ENCODE results near the gene FBXO21.
A peak's percentile ranks its signal among the peaks of the same experiment; 100 is the strongest.
"Not testable (repeated sequence)": the region's sequence is repeated elsewhere in the genome, so short reads cannot be mapped to it uniquely, and the experiment has no call there.

The FBXO21 gene

DNA sequence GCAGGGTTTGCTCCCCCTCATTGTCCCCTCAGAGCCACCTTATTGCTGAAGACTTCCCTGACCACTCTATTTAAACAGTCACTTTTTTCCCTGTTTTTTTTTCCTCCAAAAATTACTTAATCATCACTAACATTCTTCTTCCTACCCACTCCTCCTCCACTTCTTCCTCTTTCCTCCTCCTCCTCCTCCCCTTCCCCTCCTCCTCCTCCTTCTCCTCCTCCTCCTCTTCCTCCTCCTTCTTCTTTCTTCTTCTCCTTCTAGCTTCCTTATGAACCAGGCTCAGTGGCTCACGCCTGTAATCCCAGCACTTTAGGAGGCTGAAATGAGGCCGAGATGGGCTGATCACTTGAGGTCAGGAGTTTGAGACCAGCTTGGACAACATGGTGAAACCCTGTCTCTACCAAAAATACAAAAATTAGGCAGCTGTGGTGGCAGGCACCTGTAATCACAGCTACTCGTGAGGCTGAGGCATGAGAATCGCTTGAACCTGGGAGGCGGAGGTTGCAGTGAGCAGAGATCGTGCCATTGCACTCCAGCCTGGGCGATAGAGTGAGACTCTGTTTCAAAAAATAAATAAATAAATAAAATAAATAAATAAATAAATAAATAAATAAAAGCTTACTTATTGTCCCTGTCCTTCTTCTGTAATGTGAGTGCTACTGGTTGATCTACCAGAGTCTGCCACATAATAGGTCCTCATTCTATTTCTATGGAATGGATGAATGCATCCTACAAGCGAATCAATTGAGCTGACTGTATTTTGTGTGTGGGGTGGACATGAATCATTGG, 9.9 kb upstream of the FBXO21 start:
- not testable (repeated sequence) for DNase-seq

DNA sequence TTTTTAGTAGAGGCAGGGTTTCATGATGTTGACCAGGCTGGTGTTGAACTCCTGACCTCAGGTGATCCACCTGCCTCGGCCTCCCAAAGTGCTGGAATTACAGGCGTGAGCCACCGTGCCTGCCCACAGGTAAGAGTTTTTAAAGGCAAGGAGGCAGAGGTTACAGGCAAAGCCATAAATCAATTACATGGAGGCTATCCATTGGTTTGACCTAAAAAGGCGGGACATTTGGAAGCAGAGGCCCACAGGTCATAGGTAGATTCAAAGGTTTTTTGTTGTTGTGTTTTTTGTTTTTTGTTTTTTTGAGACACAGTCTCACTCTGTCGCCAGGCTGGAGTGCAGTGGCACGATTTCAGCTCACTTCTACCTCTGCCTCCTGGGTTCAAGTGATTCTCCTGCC, 6.1 kb upstream of the FBXO21 start:
- not testable (repeated sequence) for DNase-seq

DNA sequence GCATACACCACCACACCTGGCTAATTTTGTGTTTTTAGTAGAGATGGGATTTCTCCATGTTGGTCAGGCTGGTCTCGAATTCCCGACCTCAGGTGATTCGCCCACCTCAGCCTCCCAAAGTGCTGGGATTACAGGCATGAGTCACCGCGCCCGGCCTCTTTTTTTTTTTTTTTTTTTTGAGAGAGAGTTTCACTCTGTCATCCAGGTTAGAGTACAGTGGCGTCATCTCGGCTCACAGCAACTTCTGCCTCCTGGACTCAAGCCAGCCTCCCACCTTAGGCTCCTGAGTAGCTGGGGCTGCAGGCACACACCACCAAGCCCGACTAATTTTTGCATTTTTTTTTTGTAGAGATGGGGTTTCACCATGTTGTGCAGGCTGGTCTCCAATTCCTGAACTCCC, 4.8 kb upstream of the FBXO21 start:
- DNase-seq = not testable (repeated sequence)

DNA sequence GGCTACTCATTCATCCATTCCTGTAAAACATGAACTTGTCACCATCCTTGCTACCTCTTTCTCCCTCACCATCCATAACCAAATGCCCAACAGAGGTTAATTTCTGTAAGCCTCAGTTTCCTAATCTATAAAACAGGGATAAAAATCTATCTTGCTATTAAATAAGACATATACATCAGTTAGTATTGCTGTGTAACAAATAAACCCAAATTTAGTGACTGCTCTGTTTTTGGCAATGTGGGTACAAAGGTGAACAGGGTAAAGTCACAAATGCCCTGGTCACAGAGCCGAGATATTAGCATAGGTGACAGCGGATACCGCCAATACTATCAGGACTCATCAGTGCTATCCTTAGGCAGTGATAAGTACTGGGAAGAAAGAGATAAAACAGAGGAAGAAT, 3.6 kb upstream of the FBXO21 start:
- no peak for DNase-seq

DNA sequence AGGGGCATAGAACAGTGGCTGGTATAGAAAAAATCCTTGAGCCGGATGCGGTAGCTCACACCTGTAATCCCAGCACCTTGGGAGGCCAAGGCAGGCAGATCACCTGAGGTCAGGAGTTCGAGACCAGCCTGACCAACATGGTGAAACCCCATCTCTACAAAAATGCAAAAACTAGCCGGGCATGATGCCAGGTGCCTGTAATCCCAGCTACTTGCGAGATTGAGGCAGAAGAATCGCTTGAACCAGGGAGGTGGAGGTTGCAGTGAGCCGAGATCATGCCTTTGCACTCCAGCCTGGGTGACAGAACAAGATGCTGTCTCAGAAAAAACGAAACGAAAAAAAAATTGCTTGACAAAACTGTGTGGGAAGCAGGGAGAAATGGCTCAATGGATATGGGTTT, 2.3 kb upstream of the FBXO21 start:
- DNase-seq = not testable (repeated sequence)

DNA sequence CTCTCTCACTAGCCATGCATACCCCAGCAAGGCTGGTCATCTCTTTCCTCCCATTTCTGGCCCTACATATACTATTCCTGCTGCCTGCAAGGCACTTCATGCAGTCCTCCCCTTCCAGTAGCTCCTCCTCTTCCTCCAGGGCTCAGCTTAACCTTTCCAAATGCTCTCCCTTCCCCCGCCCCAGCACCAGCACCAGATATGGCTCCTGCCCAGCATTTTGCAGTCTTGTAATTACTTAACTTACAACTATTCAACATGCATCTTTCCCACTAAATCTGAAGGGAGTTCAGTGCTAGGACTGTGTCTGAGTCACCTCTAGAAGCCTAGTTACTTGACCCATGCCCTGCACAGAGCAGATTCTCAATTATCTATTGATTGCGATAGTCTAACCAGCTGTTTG, 1.8 kb upstream of the FBXO21 start:
- no peak for DNase-seq

DNA sequence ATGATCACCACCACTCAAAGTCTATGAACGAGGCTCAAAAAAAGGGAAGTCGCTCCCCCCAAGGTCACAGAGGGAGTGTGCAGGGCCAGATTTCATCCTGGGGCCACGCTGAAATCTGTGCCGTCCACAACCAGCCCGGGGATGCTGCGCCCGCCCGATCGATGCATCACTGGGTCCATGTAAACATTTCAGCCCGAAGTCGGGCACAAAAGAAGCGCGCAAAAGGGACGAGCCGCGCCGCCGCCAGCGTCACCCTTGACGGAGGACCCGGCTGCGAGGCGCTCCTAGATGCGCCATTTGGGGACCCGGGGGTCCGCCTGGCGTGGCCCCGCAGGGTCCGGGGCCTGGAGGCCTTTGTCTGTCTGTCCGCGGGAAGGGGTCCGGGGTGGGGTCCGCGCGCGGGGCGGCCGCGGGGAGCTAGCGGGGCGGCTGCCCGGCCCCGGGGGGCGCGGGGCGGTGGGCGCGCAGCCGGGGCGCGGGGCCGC, 503 bp downstream of the FBXO21 start:
- DNase-seq = peak; percentile 58

DNA sequence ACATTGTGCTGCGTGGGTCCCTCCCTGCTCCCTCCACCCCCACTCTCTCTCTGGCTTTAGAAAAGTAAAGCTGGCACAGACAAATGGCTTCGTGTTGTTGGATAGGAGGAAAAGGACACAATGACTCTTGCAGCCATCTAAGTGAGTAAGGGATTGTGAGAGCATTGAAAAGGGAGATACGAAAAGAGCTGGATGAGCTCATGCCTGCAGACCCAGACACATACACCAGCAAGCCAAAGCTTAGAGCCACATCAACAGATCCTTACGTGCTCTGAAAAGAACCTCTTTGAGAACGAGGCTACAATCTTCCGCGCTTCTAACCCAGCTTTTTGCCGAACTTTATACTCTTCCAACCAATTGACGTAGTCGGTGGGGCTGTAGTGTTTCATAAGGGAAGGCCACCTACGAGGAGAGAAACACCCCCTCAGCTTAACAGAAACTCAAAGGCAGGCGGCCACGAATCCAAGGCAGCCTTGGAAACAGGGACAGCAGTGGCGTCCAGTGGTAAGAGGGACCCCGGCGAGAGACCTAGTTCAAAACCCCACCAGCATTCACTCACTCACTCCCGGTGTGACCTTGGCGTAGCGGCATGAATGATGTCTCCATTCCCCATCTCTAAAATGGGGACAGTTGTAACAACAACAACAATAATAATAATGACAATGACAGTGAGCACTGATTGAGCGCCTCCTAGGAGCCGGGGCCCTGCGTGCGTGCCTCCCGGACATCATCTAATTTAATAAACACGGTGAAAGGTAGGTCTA, 1.1 kb downstream of the FBXO21 start:
- no peak for DNase-seq

DNA sequence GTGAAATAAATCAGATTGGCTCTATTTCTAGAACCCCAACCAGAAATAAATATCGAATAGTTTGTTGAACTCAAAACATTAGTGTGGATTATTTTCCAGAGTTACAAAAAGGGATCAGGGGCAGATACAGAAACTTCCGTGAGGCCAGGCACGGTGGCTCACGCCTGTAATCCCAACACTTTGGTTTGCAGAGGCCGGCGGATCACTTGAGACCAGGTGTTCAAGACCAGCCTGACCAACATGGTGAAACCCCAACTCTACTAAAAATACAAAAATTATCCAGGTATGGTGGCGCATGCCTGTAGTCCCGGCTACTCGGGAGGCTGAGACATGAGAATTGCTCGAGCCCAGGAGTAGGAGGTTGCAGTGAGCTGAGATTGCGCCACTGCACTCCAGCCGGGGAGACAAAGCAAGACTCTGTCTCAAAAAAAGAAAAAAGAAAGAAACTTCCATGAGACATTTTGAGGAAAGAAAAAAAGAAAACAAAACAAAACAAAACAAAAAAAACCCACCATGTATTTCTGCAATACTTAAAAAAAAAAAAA, 2.1 kb downstream of the FBXO21 start:
- no peak for DNase-seq

DNA sequence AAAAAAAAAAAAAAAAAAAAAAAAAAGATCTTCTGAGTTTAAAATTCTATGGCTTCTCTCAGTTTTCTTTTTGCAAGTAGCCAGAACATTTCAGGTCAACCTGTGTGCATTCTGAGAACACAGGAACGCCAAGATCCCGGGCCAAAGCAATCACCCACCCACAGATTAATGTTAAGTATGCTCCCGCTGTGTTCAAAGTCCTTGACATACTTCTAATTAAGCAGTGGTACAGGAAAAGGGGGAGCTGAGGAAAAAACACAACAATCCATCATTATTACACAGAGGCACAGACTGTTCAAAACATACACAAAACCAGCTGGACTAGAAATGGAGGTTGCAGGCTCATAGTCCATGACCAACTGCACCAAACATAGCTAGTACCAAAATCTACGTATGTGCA, 2.8 kb downstream of the FBXO21 start:
- no peak for DNase-seq

DNA sequence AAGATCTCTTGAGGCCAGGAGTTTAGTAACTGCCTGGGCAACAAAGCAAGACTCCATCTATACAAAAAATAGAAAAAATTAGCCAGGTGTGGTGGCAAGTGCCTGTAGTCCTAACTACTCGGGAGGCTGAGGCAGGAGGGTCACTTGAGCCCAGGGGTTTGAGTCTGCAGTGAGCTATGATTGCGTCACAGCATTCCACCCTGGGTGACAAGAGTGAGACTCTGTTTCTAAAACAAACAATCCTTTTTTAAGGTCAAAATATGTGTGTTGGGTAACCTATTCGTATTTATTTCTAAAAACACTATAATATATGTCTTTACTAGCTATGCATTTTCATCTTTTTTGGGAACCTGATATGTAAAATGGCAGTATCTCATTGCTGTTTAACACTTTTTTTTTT, 7.4 kb downstream of the FBXO21 start:
- DNase-seq = no peak

DNA sequence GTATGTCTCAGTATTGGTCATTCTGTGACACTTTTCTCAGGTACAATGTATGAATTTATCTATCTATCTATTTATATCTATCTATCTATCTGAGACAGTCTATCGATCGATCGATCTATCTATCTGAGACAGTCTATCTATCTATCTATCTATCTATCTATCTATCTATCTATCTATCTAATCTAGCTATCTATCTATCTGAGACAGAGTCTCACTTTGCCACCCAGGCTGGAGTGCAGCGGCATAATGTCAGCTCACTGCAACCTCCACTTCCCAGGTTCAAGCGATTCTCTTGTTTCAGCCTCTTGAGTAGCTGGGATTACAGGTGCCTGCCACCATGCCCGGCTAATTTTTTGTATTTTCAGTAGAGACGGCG, 8.8 kb downstream of the FBXO21 start:
- not testable (repeated sequence) for DNase-seq

DNA sequence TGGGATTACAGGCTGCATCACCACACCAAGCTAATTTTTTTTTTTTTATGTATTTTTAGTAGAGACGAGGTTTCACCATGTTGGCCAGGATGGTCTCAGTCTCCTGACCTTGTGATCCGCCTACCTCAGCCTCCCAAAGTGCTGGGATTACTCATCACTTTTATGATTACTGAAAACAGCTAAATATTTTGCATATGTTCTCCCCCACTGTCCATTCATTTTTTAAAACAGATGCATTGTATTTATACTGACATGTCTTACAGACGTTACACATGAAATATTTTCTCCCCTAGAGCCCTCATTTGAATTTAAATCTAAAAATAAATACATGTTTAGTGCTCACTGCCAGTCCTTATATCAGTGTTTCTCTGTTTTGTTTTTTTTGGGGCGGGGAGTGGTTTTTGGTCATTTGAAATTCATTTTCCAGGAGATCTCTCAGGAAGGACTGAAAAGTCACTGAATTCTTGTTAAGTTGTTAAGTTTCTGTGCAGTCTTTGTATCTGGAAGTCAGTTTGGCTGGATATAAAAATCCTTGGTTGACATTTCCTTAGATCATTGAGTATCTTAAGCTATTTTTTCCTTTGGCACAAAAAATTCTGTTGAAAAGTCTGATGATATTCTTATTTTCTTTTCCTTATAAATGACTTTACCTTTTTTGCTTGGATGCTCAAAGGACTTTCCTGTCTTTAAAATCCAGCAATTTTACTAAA, 9.4 kb downstream of the FBXO21 start:
- no peak for DNase-seq

DNA sequence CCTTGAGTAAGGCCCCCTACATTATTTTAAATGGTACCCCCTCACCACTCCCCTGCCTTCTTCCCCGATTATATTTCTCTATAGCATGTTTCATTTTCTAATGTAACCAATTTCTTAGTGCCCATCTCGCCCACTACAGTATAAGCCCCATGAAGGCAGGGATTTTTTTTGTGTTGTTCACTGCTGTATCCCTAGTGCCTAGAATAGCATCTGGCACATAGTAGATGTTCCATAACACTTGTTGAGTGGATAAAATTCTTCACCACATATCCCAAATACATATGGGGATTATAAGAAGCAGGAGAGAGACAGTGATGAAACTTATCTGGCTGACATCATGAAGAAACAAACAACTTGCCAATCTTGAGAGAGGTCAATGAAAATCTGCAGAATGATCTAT, 11.5 kb downstream of the FBXO21 start:
- no peak for DNase-seq

DNA sequence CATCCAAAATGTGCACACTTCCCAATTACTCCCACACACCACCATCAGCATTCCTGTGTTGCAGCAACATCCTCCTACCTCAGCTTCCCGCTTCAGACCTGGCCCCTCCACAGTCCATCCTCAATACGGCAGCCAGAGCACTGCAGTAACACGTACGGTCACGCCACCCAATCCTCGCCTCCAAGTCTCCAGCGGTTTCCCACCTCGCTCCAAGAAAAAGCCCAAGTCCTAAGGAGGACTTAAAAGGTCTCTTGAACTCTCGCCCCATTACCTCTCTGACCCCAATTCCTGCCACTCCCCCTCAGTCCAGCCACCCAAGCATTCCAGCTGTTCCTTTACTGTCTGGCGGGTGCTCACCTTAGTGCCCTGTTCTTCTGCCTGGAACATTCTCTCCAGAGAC, 12.0 kb downstream of the FBXO21 start:
- no peak for DNase-seq

DNA sequence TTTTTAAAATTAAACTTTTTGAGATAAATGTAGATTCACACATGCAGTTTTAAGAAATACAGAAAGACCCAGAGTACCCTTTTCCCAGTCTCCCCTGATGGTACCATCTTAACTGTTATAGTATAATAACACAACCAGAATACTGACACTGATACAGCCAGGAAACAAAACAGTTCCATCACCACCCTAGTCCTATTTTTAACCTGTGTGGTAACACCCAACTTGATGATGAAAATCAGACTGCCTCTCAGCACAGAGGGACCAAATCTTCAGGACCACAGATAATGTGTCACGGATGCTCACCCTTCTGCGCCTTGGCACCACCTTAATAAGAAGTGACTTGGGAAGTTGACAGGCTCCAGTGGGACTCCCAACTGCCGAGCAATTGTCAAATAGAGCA, 18.1 kb downstream of the FBXO21 start:
- DNase-seq = no peak

DNA sequence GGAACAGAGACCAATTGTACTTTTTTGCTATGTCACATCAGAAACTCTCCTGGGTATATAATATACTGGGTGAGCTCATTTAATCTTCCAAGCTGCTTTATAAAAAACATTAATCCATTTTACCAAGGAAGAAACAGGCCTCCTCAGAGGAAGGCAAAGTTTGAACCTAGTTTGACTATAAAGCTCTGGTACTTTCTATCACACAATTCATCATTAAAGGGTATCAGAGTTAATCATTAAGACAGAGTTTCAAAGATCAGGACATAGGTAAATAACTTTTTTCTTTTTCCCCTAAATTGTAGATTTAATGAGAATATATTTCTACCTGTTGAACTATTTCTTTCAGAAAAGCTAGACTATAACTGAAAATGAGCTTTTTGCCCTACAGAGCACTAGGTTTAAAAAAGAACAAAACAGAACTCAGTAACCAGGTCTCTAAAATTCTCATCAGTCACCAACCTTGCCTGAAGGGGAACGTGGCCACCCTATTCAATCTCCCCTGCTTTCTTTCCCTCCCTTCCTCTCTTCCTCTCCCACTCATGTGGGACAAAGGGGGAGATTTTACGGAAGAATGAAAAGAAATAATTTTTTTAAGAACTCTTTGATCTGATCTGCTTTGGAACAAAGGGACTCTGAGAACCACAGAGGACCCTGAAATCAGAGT, 18.6 kb downstream of the FBXO21 start:
- no peak for DNase-seq

DNA sequence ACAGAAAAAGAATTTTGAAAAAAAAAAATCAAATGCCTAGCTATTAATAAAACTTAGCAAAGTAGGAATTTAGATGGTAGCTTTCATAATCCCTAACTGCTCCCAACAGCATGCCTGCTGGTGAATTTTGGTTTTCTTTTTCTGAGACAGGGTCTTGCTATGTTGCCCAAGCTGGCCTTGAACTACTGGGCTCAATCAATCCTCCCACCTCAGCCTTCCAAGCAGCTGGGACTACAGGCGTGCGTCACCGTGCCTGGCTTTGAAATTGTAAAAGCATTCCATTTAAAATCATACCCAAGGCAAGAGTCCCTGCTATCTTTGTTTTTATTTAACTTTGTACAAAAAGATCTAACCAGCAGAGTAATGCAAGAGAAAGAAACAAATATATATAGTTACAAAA, 20.7 kb downstream of the FBXO21 start:
- DNase-seq = no peak

DNA sequence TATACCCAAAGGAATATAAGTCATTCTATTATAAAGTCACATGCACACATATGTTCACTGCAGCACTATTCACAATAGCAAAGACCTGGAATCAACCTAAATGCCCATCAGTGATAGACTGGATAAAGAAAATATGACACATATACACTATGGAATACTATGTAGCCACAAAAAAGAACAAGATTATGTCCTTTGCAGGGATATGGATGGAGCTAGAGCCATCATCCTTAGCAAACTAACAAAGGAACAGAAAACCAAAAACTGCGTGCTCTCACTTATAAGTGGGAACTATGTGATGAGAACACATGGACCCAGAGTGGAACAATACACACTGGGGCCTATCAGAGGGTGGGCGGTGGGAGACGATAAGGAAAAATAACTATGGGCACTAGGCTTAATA, 21.3 kb downstream of the FBXO21 start:
- DNase-seq = no peak

DNA sequence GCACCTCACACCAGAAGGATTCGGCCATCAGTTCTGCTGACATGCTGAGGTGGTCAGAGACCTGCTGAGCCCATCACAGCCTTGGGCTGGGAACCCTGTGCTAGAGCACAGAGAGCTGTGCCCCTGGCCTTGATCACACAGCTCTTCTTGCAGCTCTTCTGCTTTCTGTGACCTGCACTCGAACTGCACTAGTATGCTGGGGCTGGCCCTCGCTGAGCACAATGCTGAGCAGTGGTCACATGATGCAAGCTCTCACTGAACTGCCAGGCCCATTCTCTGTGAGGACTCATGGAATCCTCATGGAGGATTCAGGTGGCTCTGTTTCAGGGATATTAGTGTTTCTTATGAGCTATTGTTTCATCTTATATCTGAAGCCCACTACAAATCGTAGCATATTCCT, 22.5 kb downstream of the FBXO21 start:
- no peak for DNase-seq

DNA sequence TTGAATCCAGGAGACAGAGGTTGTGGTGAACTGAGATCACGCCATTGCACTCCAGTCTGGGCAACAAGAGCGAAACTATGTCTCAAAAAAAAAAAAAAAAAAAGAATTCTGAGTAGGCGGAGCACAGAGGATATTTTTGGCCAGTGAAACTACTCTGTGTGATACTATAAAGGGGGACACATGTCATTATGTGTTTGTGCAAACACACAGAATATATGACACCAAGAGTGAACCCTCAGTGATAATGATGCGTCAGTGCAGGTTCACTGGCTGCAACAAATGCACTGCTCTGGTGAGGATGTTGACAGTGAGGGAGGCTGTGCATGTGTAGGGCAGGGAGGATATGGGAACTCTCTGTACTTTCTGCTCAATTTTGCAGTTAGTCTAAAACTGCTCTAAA, 24.2 kb downstream of the FBXO21 start:
- no peak for DNase-seq

DNA sequence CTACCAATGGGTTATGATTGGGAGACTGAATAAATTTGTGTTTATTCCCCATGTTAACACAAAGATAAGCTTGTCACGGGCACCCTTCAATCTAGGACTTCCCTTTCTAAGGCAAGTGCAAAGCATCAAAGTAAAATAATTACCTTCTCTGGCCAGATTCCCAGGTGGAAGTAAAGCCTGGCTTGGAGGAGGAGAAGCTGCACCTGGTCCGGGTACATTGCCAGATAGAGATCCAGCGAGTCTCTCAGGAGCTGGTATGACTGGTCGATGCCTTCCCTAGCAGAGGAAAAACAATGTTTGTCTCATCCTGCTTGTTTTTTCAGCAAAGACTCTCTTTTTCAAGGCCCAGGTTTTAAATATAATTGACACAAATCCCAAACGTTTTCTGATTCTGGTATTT, 24.9 kb downstream of the FBXO21 start:
- DNase-seq = no peak

DNA sequence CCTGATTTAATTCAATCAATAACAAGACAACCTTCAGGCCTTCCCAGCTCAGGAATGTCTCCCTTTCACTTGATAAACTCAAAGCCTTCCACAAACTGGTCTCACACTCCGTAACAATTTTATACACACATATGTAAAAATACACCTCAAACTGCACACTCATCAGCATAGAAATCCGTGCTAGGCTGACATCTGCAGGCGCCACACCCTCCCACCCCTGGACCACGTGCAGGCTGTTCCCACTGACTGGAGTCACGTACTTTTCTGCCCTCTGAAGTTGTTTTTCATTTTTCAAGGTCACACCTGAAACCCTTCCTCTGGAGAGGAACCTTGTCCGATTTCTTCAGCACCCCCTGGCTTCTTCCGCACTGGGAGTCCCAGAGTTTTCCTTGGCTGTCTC, 27.6 kb downstream of the FBXO21 start:
- no peak for DNase-seq

Data from RPMI8226 (cell line).